ENCODE measurements around the gene OR5K1. TPM values are rescaled to one million over a fixed set of nuclear protein-coding genes. Genes with fewer than 3 reads are reported as not detected.

OR5K1 gene
- total RNA-seq, 4 donors from 2014 or later = not detected

- no peak for TF ChIP-seq CTCF (IDR thresholded peaks at IDR 0.05; ENCODE audit: low read depth)
These were observed 12.6 kb upstream of the OR5K1 start for GRCh38 chr3:98450372-98450771.

- no peak for TF ChIP-seq CTCF (IDR thresholded peaks at IDR 0.05; ENCODE audit: low read depth)
These were observed 9.2 kb upstream of the OR5K1 start for GRCh38 chr3:98453827-98454226.

GRCh38 chr3:98454929-98455328 lies 8.1 kb upstream of the OR5K1 start:
- no peak for TF ChIP-seq CTCF (IDR thresholded peaks at IDR 0.05; ENCODE audit: low read depth)

GRCh38 chr3:98457543-98457942 lies 5.5 kb upstream of the OR5K1 start:
- TF ChIP-seq CTCF (IDR thresholded peaks at IDR 0.05; ENCODE audit: low read depth) = no peak

- TF ChIP-seq CTCF (IDR thresholded peaks at IDR 0.05; ENCODE audit: low read depth) = no peak
These were observed 2.8 kb upstream of the OR5K1 start for GRCh38 chr3:98460220-98460619.

GRCh38 chr3:98482717-98483482 lies 19.9 kb downstream of the OR5K1 start:
- no peak for TF ChIP-seq CTCF (IDR thresholded peaks at IDR 0.05; ENCODE audit: low read depth)

GRCh38 chr3:98483626-98484025 lies 20.6 kb downstream of the OR5K1 start:
- no peak for TF ChIP-seq CTCF (IDR thresholded peaks at IDR 0.05; ENCODE audit: low read depth)

All from subcutaneous adipose tissue (tissue), 4 donors.